GM18499 (cell line): ENCODE measurements around the gene BBS9.
"Not testable (repeated sequence)": the region's sequence is repeated elsewhere in the genome, so short reads cannot be mapped to it uniquely, and the experiment has no call there.

Experiments
- ATAC-seq: cut with Tn5 transposase; IDR thresholded peaks from one replicate; pipeline ENCODE4 v1.9.1; 2021; ENCODE audit warnings: moderate number of reproducible peaks; ENCODE audit not compliant: insufficient read depth, unreplicated experiment

Gene BBS9

DNA sequence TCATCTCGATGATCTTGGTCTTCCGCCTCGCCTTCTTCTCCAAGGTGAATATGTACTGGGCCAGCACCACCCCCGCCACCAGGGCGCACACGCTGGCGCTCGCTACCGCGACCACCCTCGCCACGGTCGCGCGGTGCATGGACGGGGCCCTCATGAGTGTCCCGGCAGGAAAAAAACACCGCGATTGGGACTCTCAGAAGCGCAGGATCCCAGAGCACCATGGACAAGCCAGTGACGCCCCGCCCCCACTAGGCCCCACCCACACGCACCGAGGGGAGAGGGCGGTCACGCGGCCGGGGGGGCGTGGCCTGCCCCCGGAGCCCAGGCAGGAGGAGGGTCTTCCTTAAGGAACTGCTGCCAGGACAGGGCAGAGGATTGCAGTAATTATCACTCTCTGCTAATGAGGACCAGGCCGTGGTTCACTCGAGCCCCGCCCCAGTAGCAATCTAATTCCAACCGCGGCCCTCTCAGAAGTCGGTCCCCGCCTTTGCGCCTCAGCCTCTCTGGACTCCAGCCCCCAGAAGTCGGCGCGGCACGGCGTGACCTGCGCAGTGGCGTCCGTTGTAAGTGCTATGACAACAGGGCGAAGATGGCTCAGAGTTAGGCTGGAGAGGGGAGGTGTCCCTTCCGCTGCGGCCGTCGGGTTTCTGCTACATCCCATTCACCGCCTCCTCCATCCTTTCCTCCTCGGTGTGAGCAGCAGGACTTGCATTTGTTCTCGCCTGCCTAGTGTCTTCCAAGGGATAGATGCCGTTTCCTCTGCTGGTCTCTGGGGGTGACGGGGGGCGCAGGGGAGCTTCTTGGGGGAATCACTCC lies at the start of gene BBS9:
BBS9 (plus strand) TSS at position 575 of the 816 bp plus-strand sequence. CDS start 16,689 bp downstream, outside the sequence.
- peak; percentile 99 for ATAC-seq

DNA sequence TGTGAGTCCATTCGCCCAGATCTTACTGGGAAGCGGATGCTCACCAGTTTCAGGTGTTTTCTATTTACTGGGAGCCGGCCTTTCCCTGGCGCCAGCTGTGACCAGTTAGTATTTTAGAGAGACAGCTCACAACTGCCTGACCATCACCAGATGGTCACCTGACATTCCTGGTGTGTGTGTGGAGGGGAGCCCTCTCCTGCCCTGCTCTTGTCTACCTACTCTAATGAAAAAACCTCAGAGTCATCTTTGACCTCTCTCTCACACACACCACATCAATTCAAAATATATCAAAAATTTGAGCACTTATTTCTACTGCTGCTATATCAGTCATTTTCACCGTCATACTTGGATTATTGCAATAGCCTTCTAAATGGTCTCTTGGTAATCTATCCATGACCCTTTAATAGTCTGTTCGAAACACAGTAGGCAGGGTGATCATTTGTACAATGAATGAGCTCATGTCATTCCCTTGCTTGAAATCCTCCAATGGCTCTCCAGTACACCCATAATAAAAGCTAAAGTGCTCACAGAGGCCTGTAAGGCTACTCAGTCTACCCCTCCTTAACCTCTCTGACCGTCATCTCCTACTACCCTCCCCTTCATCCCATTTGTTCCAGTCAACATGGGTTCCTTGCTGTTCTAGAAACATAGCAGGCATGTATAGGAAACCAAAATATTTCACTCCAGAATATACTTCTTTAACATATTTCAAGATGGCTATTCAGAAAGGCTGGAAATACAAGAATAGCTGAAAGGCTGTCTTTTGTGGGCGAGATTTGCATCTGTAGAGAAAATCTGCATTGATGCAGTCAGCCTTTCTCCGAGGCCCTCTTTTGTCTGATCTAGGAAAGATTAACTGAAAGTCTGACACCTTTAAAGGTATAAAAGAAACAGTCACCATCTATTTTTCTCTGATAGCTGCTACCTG lies 49.3 kb upstream of the BBS9 start:
- ATAC-seq, result no peak

DNA sequence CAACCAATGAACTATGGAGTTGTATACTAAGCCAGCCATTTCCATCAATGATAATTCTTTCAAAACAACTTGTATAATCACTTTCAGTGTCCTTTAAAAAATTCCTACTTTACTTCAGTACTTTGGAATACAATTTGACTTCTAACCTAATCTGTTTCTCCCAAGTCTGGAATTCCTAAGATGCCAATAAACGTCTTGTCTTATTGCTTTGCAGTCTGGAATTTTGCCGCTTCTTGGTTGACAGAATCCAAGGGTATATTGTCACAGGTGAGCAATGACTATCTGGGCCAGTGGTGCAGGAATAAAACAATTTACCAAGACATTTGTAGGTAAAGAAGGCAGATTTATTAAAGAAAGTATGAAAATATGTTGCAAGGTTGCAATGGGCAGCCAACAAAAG lies 42.0 kb upstream of the BBS9 start:
- no peak for ATAC-seq

DNA sequence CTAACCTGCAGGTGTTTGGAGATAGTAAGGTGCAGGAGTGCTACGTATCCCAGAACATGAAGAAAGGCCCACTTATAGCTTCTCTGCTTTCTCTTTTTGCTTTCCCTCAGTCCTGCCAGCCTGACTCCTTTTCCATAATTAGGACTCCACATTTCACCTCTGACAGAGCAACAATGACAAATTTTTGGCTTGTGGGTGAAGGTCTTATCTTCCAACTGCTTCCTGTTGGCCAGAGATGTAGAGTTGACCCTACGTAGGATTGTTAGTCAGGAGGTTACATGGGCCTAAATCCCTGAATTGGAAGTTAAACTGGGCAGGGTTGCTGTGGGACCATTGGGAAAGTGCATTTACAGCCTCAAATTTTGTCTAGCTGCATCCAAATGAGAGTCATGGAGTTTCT lies 41.5 kb upstream of the BBS9 start:
- no peak for ATAC-seq

DNA sequence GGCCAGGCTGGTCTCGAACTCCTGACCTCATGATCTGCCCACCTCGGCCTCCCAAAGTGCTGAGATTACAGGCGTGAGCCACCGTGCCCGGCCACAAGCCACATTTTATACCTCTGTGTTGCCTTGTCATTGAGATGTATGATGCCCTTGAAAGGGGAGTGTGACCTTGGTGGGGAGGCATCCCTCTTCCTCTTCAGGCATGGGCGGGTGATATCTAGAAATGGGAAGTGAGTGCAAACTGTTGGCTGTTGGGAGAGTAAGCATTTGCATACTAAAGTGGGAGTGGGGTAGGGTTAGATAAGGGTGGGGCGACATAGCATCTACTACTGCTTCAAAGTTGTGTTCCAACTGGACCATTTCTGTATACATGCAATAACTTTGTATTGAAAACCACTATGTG lies 40.2 kb upstream of the BBS9 start:
- ATAC-seq, result no peak

DNA sequence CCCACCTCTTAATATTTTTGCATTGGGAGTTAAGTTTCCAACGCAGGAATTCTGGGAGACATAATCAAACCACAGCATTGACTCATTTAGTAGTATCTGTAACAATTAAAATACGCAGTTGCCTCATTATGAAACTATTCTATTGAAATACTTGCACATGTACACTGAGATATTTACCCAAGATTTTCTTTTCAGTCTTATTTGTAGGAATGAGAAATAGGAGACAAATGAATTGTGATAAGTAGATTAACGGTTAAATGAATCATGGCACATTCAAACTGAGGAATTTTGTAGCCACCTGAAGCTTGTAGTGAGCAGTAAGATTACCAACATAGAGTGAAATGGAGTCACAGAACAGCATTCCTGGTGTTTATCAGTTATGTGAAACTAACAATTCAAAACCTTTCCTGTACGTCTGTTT lies 38.2 kb upstream of the BBS9 start:
- ATAC-seq, result no peak

DNA sequence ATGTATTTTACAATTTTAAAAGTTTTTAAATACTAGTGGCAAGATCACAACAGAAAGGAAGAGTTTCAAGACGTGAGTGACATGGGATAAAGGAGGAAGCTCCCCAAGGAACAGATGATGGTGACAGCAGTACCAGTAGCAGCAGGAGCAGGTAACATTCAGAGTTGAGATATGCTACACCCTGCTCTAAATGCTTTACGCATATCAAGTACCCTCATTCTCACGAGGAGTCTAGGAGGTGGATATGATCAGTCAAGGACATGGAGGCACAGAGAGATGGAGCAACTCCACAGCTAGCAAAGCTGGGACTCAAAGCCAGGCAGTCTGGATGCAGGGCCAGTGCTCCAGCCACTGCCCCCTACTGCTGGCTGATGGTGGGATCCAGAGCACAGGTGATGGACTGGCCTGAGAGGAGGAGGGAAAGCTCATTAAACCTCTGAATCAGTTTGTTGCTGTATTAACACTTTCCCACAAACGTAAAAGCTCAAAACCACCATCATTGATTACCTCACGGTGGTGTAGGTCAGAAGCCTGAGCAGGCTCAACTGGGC lies 37.6 kb upstream of the BBS9 start:
- ATAC-seq, result no peak

DNA sequence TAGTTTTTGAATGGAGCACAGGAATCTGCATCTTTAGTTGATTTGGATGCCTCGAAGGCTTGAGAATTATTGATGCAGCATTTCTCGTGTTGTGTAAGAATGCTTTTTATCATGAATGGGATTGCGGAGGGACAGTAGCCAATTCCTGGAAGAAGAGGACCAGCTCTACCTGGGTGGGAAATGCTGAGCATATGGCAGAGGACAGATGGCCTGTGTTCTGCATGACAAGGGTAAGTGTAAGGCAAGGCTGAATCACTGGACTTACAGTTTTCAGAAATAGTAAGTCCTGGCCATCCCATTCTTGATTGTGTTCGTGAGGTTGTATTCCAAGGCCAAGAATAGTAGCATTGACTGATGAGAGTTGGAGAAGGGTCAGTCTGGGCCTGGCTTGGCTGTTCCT lies 36.1 kb upstream of the BBS9 start:
- ATAC-seq, result no peak

DNA sequence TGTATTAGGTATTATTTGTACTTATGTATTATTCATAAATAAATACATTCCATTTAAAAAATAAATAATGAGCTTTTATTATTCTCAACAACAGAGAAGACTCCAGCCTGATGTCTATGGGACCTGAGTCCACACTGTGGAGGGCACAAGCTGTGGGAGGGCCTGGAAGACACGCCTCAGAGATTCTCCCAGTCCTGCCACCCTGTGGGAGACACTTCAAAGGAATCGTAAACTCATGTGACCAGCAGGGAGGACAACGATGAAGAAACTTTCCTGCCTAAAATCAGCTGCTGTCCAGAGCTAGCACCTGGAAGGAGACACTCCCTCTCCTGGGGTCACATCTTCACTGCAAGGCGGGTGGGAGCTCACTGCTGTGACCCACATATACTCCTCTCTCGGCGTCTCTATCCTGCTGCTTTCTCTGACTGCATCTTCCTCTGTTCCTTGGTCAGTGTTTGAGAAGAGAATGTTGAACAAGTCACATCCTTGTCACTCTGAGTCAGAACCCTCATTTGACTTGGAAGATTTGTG lies 34.6 kb upstream of the BBS9 start:
- ATAC-seq, result not testable (repeated sequence)

DNA sequence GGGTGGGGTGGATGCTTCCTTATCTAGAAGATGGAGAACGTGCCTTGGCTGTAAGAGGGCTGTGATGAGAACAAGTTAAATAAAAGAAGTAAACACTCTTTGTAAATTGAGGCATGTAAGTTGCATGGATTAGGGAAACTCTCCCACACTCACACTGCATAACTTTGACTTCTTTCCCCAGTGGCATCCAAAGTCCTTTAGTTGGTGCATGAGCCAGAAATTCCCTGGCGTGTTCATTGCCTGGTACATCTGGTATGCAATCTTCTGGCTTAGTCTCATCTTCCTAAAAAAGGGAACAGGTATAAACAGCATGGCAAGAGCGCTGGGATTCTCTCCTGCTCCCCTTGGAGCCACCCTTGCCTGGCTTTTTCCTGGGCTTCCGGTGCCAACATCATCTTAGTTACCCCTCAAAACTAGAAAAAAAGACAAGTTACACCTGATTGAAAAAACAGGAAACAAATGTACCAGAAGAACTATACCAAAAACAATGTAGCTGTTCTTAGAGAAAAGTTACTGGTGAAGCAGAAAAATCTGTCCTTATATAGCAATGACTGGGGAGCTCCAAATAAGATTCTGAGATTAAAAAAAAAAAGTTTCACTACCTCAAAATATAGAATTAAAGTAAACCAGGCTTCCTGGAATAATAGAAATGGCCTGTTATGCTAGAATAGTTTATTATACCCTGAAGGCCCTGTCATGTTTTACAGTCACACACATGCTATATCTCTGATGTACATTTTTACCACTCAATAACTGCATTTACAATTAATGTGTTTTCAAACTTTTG lies 30.0 kb upstream of the BBS9 start:
- ATAC-seq, result no peak

DNA sequence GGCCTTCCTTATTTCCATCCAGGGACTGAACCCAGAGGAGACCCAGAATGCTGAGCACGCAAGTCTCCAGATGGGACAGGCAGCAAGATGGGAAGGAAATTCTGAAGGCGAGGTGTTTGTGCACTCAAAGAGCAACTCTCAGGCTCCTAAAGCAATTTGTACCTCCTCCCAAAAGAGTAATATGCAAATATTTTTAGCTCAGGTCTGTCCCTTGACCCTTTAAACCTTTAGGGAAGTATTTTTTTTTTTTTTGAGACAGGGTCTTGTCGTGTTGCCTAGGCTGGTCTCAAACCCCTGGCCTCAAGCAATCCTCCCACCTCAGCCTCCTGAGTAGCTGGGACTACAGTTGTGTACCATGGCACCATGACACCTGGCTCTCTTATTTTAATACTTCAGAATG lies 28.6 kb upstream of the BBS9 start:
- ATAC-seq, result no peak

DNA sequence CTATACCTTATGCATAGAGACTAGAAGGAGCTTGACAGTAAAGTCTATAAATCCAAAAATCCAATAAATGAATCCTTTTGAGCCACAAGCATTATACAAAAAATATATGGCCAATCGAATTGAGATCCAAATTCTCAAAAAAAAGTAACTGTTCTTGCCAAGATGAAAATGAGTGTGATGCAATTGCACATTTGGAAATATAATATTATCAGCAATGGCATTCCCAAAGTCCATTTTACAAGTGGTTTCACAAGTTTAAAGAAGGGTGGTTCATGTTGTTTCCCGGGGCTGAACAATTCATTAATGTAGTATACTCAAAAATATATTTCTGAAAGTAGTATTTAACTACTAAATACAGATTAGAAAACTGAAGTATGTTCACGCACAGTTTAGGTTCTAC lies 27.5 kb upstream of the BBS9 start:
- no peak for ATAC-seq

DNA sequence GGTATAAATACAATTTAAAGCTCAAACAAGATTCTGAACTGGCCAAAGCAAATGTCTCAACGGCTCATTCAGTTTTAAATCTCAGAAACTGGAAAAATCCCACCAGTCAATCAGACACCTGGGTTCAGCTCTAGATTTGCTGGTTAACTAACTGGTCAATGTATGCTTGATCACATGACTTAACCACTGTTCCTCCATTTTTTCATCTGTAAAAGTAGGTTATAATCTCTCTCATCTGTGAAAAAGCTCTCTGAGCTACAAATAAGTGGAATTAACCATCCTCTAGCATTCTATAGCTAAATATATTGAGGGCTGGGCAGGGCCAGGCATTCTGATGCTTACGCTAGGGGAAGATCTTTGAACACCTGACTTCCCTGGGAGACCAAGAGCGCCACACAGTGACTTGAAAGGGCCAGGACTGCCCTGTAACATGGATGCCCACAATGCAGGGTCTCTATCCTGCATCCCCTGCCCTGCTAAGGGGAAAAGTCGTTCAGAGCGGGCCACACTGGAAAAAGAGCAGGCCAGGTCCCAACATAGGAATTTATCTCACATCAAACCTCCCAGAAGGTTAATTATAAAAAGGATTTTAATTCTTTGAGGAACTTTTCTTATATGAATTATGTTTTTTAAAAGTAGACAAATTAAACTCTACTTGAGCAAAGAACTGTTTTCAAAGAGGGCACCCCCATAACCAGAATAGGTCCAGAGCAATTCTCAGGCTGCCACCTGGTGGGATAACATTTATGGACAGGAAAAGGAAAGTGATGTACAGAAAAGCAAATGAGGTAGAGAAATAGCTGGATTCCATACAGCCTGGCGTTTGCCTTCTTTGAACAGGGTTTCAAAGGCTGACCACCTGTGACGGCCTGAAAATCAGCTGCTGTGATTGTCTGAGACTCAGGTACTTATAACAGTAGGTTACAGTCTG lies 22.0 kb upstream of the BBS9 start:
- ATAC-seq, result no peak

DNA sequence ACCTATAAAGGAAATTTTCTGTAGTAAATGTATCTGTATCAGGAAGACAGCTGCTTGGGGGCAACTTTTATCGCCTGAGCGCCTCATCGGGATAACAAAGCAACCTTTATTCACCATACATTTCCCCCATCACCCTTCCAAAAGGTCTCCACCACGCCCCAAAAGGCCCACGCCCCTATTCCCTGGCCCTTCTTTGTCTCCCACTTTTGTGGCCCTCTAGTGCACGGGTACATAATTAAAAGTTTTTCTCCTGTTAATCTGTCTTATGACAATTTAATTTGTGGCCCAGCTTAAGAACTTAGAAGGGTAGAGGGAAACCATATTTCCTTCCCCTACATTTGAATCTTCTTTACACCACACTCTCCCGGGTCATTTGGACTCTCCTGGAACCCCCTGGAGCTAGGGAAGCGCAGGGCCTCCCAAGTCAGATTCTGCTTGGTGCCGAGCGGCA lies 20.8 kb upstream of the BBS9 start:
- ATAC-seq, result no peak

DNA sequence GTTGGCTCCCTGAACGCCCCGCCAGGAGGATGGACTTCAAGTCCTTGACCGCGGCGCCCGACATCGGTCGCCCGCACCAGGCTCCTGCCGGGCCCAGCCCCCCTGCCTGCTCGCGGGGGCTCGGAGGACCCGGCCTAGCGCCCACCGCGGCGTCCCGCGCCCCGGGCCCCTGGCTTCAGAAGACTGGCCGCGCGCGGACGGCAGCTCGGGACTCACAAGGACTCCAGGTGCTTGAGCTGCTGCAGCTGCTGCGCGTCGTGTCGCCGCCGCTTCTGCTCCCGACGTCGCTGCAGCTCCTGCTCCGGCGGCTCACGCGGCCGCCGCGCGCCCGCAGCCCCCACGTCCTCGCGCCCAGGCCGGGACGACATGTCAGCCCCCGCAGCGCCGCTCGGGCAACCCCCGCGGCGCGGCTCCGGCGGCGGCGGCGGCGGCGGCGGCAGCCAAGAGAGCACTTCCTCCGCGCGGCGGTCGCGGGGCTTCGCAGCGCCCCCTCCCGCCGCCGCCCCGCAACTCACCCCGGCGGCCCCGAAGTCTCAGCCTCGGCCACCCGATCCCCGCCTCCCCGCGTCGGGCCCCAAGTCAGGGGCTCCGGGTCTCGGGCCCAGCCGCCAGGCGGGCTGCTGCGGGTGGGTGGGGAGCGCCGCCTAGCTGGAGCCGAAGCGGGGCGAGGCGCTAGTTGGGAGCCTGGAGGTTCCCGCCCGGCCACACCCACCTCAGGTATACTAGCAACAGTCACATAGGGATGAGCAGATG lies 20.2 kb upstream of the BBS9 start, which contains the start of gene RP9:
RP9 (minus strand) TSS at position 400 of the 753 bp plus-strand sequence; CDS start at position 368, 32 bp downstream.
- peak; percentile 58 for ATAC-seq

DNA sequence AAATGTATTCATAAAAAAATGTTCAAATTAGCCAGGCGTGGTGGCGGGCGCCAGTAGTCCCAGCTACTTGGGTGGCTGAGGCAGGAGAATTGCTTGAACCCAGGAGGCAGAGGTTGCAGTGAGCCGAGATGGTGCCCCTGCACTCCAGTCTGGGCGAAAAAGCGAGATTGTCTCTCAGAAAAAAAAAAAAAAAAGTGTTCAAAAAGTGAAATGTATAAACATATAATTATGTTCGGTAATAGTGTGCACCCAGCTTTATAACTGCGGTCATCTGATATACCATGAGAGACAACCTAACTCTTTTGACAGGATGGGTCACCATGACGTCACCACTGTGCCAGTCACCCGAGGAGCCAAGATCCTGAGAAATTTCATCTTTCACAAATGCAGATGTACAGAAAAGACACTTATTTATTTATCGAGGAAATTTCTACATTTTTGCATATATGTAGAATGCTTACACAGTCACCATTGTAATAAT lies 19.6 kb upstream of the BBS9 start:
- ATAC-seq, result no peak

DNA sequence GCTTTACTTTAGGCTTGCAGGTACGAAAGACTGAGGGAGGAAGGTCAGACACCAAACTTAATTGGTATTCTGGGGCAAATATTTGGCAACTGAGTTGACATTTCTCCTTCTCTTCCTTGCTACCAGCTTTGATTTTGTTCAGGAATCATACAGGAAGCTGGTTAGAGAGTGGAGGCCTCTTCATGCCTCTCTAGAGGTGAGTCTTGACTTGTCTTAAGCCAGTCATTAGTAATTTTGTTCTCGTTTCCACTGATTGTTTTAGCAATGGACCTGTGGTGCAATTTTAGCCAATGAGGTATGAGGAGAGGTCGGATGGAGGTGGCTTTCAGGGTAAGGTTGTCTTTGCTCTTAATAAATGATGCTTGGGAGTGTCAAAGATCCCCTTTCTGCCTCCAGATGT lies 17.8 kb upstream of the BBS9 start:
- ATAC-seq, result no peak

DNA sequence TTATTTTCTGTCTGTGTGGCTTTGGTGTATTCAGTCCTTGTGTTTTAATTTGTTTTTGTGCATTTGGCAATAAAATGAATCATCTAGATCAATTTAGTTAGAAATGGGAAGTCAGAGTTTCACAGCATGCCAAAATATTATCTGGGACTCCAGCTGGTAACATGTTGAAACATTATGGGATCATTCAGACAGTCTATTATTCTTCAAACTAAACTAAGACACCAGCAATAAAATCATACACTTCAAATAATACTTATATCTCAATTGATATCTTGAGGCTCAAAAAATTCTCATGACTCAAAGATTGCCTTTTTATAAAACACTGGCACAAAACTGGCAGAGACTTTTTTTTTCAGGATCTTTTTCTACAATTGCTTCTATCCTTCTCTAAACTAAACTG lies 14.4 kb upstream of the BBS9 start:
- ATAC-seq, result no peak
